ENCODE results near the gene GTF3C2.
"Not testable (repeated sequence)": the region's sequence is repeated elsewhere in the genome, so short reads cannot be mapped to it uniquely, and the experiment has no call there.

Gene GTF3C2

DNA sequence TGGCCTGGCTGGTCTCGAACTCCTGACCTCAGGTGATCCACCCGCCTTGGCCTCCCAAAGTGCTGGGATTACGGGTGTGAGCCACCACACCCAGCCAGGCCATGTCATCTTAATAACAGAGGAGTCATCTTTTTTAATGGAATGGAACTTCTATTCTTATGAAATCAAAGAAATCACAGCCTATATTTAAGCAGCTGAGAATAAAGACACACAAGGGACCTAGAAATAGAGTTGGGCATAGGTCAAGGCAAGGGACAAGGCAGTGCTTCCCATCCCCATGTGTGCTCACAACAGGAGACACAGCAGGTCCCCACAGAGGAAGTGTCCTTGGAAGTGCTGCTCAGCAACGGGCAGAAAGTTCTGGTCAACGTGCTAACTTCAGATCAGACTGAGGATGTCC is 17.0 kb upstream of the GTF3C2 start:
- no peak for DNase-seq

DNA sequence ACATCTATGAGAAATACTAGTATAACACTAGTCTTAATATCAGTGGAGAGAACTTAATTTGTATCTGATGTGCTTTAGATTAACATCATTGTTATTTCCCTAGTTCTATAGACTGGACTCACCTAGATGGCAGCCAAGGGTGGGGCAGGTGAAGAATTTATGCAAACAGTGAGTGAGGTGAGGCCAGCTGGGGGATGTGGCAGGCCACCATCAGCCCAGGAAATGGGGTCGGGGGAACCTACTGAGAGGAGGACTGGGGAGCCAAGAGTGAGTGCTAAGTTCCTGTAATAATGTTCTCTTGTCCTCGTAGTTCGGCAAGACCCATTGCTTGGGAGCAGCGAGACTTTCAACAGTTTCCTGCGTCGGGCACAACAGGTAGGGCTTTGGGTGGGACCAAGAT is 16.4 kb upstream of the GTF3C2 start:
- DNase-seq, result no peak

GRCh38 chr2:27370816-27371620 is 14.5 kb upstream of the GTF3C2 start:
- peak; percentile 12 for DNase-seq

DNA sequence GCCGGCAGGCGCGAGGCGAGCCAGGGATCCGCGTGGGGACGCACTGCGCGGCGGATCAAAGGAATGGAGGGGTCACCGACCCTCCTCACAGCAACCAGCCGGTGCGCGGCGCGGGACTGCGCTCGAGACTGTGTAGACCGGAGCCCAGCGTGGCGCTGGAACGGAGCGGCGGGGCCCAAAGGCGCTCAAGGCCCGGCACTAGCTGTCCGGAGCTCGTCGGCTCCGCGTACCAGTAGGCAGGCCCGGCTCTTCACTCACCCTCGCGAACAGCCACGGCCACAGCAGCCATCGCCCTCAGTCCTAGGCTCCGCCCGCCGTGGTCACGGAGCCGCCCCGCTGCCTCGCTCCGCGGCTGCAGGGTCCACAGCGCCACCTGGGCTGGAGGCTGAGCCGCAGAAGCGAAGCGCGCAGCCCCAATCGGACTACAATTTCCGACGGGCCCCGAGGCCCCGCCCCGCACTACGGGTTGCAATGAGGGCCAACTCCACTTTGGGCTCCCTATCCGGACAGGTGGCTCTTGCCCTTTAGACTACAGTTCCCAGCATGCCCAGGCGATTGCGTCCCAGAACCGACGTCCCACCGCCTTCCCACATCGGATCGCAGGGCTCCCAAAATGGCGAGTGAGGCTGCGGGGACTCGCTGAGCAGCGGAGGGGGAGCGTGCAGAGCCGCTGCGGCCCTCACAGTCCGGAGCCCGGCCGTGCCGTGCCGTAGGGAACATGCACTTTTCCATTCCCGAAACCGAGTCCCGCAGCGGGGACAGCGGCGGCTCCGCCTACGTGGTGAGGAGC is 13.7 kb upstream of the GTF3C2 start, which contains the start of the genes EIF2B4 and SNX17:
Gene EIF2B4, minus strand, starts transcription at position 313 of the 790 bp plus-strand sequence. Its CDS starts 24 bp downstream, at position 289.
Gene SNX17, plus strand, starts transcription at position 591 of the 790 bp plus-strand sequence. Its CDS starts 128 bp downstream, at position 719.
- DNase-seq, result peak; percentile 99

GRCh38 chr2:27369471-27370025 is 13.0 kb upstream of the GTF3C2 start:
- DNase-seq, result no peak

- no peak for DNase-seq
These were observed 7.4 kb upstream of the GTF3C2 start for GRCh38 chr2:27363933-27364332.

DNA sequence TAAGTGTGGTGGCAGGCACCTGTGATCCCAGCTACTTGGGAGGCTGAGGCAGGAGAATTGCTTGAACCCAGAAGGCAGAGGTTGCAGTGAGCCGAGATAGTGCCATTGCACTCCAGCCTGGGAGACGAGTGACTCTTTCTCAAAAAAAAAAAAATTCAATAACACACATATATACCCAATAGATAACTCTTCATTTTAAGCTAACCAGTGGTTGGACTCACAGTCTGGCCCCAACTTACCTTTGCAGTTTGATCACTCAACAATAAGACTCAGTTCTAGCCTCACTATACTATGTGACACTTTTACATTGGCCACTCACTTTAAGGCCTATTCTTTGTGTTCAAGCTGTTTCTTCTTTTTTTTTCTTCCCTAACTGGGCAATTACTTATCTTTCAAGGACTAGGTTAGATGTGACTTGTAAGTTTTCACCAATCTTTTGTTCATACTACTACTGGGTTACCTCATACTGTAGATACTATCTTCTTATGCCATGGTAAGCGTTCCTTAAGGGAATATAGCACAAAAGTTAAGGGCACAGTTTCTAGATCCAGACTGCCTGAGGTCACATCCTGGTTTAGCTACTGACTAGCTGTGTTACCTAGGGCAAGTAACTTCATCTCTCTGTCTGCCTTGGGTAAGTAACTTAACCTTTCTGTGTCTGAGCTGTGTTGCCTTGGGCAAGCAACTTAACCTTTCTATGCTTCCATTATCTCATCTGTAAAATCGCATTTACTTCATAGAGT is 6.3 kb upstream of the GTF3C2 start:
- no peak for DNase-seq

DNA sequence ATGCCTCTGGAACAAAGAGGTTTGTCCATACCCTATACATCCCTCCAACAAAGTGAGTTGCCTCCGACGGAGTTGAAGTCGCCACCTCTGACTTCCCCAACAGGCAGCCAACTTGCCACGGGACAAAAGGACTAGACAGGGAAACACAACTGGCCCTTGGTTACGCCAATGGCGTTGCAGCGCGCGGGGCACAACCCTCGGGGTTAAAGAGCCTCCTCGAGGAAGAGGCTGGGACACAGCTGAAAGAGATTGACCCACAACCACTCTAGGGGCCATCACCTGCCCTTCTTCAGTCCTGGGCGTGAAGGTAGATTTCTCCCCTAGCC is 545 bp downstream of the GTF3C2 start:
- DNase-seq, result no peak

GRCh38 chr2:27354597-27354927 is 2.0 kb downstream of the GTF3C2 start:
- DNase-seq, result no peak

DNA sequence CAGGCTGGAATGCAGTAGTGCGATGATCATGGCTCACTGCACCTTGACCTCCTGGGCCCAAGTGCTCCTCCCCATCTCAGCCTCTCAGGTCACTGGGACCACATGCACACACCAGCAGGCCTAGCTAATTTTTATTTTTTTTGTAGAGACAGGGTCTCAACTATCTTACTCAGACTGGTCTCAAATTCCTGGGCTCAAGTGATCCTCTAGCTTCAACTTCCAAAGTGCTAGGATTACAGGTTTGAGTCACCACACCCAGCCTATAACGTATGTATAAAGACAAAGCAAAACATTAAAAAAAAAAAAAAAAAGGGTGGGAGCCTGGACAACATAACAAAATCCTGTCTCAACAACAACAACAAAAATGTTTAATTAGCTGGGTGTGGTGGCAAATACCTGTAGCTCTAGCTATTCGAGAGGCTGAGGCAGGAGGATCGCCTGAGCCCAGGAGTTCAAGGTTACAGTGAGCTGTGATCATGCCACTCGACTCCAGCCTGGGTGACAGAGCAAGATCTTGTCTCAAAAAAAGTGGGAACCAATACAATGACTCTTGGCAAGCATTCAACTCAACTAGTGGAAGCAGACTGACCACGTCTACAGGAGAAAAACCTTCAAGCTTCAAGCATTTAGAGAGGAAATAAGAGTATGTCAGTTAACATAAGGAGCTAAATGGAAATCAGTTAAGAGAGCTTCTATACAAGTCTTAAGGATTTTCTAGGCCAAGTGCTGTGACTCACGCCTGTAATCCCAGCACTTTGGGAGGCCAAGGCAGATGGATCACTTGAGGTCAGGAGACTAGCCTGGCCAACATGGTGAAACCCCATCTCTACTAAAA is 2.6 kb downstream of the GTF3C2 start:
- DNase-seq, result no peak

GRCh38 chr2:27353386-27353761 is 3.2 kb downstream of the GTF3C2 start:
- DNase-seq, result not testable (repeated sequence)

DNA sequence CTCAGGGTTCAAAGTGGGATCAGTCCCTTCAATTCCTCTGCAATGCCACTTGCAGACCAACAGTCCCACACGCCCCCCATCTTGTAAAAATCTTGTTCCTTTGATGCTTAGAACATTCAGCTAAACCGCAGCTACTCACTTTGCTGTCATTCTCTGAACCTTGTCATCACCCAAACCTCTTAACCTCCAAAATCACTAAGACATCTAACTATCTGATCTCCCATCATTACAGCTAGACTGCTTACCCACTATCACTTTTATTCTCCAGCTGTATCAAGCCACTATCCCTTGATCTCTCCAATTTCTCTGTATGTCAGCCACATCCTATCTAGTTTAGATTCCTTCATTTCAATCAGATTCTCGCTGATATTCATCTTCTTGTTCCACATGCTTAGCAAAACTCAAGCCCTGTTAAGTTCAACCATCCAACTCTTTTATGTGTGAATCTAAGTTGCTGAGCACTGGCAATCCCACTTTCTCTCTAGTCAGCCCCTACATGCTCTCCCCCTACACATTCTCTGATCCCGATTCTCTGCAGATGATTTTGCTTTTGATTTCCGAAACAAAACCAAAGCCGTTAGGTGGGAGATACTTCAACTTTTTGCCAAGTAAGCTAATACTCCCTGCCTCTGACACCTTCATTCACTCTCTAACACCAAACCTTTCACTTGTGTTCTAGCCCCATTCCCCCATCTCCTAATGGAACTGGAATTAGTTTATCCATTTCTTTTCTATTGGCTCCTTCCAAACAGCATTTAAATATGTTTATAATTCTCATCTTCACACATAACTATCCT is 4.6 kb downstream of the GTF3C2 start:
- DNase-seq, result no peak

DNA sequence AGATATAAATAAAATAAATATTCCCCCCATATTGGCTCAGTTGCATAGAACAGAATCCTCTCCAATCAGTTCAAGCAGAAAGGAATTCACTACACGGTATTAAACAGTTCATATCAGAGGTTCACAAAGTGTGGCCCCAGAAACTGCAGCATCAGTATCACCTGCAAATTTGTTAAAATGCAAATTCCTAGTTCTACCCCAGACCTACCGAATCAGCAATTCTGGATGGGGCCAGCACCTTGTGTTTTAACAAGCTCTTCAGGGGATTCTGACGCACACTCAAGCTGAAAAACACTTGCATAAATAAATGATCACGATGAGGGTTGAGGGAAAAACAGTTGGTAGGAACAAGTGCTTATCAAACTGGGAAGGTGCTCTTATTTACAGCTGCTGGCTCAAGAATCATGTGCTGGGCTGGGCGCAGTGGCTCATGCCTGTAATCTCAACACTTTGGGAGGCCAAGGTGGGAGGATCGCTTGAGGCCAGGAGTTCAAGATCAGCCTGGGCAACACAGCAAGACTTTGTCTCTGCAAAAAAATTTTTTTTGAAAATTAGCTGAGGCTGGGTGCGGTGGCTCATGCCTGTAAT is 6.4 kb downstream of the GTF3C2 start:
- DNase-seq, result no peak

DNA sequence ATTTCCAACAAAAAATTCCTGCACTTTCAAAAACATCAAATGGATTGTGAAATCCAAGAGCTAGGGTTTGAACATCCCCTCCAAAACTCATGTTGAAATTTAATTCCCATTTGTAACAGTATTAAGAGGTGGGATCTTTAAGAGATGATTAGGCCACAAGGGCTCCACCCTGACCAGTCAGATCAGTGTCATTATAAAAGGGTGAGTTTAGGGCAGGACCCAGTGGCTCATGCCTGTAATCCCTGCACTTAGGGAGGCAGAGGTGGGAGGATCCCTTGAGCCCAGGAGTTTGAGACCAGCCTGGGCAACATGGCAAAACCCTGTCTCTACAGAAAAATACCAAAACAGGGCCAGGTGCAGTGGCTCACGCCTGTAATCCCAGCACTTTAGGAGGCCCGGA is 8.9 kb downstream of the GTF3C2 start:
- DNase-seq, result no peak

DNA sequence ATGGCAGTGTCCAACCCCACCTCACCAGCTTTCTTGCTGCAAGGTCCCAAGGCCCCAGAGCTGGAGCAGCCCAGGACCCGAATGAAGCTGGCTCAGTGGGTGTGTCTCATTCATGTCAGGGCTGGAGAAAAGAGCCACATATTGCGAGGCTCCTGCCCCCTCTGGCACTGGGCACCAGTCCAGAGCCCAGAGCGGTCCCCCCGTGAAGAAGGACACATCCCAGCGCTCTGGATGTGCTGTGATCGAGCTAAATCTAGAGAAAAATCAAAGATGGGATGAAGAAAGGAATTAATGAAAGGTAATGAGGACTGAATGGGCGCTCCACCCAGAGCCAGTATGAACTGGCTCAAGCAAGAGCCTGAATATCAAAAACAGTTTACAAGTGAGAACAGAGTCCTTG is 20.4 kb downstream of the GTF3C2 start:
- no peak for DNase-seq

- DNase-seq, result no peak
These were observed 21.3 kb downstream of the GTF3C2 start for GRCh38 chr2:27335311-27335710.

DNA sequence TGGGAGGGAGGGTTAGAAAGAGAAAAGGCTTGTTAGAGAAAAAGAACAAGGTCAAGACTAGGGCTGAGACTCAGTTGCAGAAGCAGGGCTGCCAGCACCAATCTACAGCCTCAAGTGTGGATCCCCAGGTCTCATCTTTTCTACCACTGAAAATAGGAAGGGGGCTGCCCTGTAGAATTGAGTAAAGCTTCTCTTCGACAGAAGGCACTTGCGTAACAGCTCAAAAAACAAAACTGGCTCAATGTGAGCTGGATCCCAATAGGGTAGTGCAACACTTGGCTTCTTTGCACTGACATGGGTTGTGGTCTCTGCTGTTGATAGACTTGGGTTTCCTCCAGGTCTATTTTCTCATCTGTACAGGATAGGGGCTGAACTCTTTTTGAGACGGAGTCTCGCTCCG is 31.8 kb downstream of the GTF3C2 start:
- DNase-seq, result no peak

GRCh38 chr2:27323596-27324285 is 32.8 kb downstream of the GTF3C2 start:
- no peak for DNase-seq

GRCh38 chr2:27322766-27323595 is 33.6 kb downstream of the GTF3C2 start, which contains the start of gene MPV17:
TSS of gene MPV17 (minus strand) at chr2:27323097. CDS start at chr2:27322517, 580 bp downstream.
- peak; percentile 83 for DNase-seq
